ENCODE data around the gene DTL.

DNA sequence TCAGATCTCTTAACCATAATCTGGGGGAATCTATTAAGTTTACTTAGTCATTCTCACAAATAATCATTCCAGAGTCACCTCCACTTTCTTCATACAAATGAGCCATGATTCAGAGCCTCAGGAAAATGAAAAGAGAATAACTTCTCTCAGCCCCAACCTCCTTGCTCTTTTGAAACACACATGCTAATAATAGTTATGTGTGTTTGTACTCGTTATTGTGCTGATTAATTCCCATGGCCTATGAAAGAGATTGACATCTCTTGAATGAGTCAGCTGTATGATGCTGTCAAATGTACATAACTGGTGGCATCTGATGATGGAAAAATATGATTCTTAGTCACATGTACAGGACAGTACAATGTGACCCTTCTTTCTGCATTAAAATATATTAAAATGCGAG lies 41.5 kb downstream of the DTL start:
- TF ChIP-seq, protein P1, sequence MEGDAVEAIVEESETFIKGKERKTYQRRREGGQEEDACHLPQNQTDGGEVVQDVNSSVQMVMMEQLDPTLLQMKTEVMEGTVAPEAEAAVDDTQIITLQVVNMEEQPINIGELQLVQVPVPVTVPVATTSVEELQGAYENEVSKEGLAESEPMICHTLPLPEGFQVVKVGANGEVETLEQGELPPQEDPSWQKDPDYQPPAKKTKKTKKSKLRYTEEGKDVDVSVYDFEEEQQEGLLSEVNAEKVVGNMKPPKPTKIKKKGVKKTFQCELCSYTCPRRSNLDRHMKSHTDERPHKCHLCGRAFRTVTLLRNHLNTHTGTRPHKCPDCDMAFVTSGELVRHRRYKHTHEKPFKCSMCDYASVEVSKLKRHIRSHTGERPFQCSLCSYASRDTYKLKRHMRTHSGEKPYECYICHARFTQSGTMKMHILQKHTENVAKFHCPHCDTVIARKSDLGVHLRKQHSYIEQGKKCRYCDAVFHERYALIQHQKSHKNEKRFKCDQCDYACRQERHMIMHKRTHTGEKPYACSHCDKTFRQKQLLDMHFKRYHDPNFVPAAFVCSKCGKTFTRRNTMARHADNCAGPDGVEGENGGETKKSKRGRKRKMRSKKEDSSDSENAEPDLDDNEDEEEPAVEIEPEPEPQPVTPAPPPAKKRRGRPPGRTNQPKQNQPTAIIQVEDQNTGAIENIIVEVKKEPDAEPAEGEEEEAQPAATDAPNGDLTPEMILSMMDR (IDR thresholded peaks at IDR 0.05), result no peak
- no peak for TF ChIP-seq POLR2AphosphoS5 (IDR thresholded peaks at IDR 0.05)
